GM18867 (cell line): ENCODE results near the gene IMPA2.
A peak's percentile ranks its signal among the peaks of the same experiment; 100 is the strongest.
"Not testable (repeated sequence)": the region's sequence is repeated elsewhere in the genome, so short reads cannot be mapped to it uniquely, and the experiment has no call there.

Experiments used
- ATAC-seq: cut with Tn5 transposase; IDR thresholded peaks from one replicate; pipeline ENCODE4 v1.9.1; 2021; ENCODE audit warnings: mild to moderate bottlenecking, moderate library complexity; ENCODE audit not compliant: unreplicated experiment

The IMPA2 gene

DNA sequence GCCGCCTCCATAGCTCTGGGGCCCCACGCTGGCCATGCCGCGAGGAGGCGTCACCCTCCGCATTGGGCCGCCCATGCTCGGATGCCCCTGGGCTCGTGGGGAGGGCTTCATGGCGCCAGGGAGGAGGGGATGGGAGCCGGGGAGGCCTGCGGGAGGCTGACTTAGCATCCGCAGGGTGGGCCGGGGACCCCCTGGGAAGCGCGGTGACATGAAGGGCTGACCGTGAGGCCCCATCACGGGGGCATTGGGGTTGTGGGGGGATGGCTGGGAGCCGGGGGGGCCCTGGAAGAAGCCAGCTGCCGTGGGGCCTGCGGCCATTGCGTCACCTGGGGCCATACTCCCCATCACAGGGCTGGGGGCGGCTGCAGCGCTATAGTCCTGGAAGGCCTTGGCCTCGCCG lies 86.4 kb downstream of the IMPA2 start:
- no peak for ATAC-seq

- ATAC-seq = not testable (repeated sequence)
These were observed 87.1 kb downstream of the IMPA2 start for GRCh38 chr18:12068316-12068949.

- no peak for ATAC-seq
These were observed 87.6 kb downstream of the IMPA2 start for GRCh38 chr18:12068950-12069320.

GRCh38 chr18:12071066-12071465 lies 89.8 kb downstream of the IMPA2 start:
- ATAC-seq = not testable (repeated sequence)

- ATAC-seq = no peak
These were observed 91.7 kb downstream of the IMPA2 start for GRCh38 chr18:12072996-12073395.

DNA sequence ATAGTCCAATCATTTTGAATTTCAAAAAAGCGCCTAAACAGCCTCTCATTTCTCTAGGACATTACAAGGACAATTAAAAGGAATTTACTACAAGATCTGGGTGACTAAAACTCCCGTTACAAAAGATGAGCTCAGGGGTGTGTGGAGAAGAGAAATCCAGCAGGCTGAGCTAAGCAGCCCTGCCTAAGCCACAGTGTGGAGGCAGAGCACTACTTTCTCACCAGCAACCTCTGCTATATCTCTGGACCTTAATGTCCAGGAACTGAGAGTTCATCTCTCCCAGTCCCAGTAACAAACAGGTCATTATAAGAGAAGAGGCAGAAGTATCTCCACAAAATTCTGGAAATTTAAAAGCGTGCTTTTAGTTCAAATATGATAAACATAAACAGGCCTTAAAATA lies 93.4 kb downstream of the IMPA2 start:
- ATAC-seq = no peak

- peak; percentile 77 for ATAC-seq
These were observed 95.3 kb downstream of the IMPA2 start for GRCh38 chr18:12076424-12077140.

DNA sequence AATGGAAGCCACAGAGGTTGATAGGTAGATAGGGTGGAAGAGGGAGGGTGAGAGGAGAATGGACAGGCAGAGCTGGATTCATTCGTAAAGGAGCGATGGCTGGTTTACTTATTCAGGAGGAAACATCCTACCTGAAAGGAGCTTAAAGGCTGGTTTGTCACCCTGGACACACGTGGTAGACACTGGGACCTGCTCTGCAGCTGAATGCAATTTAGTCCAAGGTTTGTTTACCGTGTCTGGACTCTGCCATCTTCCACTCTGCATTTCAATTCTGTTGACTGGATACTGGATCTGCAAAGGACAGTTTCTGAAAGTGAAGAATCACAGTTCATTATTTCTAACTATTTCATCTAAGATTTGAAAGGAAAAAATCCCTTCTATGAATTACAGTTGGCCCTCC lies 96.7 kb downstream of the IMPA2 start:
- ATAC-seq = not testable (repeated sequence)

- ATAC-seq = no peak
These were observed 98.4 kb downstream of the IMPA2 start for GRCh38 chr18:12079491-12080237.
